Measurements from ENCODE around the gene MRI1.

DNA sequence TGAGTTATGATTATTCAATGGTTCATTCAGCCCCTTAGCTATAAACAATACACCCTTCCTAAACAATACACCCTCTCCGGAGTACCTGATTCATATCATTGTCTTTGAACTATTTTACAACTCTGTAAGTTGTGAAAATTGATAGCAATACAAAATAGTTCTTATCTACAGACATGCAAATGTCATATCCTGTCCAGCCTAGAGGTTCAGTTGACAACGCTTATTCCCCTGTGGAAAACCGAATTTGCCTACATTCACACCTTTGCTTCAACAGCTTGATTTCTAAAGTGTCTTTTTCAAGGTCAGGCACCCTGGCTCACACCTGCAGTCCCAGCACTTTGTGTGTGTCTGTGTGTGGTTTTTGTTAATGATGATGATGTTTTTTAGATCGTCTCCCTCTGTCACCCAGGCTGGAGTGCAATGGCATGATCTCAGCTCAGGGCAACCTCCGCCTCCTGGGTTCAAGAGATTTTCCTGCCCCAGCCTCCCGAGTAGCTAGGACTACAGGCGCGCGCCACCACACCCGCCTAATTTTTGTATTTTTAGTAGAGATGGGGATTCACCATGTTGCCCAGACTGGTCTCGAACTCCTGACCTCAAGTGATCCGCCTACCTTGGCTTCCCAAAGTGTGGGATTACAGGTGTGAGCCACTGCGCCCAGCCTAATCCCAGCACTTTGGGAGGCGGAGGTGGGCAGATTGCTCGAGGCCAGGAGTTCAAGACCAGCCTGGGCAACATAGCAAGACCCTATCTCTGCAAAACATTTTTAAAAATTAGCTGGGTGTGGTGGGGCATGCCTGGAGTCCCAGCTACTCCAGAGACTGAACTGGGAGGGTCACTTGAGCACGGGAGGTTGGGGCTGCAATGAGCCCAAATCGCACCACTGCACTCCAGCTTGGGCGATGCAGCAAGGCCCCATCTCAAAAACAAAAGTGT is 19.5 kb downstream of the MRI1 start:
- TF ChIP-seq, protein P1, sequence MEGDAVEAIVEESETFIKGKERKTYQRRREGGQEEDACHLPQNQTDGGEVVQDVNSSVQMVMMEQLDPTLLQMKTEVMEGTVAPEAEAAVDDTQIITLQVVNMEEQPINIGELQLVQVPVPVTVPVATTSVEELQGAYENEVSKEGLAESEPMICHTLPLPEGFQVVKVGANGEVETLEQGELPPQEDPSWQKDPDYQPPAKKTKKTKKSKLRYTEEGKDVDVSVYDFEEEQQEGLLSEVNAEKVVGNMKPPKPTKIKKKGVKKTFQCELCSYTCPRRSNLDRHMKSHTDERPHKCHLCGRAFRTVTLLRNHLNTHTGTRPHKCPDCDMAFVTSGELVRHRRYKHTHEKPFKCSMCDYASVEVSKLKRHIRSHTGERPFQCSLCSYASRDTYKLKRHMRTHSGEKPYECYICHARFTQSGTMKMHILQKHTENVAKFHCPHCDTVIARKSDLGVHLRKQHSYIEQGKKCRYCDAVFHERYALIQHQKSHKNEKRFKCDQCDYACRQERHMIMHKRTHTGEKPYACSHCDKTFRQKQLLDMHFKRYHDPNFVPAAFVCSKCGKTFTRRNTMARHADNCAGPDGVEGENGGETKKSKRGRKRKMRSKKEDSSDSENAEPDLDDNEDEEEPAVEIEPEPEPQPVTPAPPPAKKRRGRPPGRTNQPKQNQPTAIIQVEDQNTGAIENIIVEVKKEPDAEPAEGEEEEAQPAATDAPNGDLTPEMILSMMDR (IDR thresholded peaks at IDR 0.05): no peak
- TF ChIP-seq EZH2 (IDR thresholded peaks at IDR 0.05; ENCODE audit: borderline replicate concordance, insufficient read depth, low read depth, low read length, poor library complexity, severe bottlenecking): no peak

All from B cell (primary cell).